Measurements from ENCODE around the gene CYP46A1. TPM values are rescaled to one million over a fixed set of nuclear protein-coding genes. Genes with fewer than 3 reads are reported as not detected.

Gene CYP46A1
- total RNA-seq, 1 experiment from 2014 or later, result not detected

DNA sequence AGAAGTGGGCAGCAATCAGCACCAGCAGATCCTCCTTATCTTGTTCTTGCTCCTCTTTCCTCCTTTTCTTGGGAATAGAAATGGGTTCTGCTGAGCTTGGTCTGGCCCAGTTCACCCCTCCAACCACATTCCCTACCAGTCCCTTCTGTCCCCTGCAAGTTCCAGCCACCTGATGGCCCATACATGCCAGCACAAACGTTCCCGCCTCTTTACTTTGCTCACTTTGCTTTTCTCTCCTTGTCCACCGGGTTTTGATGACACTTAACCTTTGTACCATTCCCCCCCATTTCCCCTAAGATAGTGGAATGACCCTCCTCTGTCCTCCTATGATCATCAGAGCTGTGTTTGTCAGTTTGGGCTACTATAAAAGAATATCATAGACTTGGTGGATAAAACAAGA is 85.7 kb downstream of the CYP46A1 start:
- no peak for DNase-seq
- POLR2A ChIA-PET (ENCODE audit: unreplicated experiment), result no interaction called here
- intact Hi-C loops (cut with micrococcal nuclease; ENCODE audit: unreplicated experiment), result no loop called here

DNA sequence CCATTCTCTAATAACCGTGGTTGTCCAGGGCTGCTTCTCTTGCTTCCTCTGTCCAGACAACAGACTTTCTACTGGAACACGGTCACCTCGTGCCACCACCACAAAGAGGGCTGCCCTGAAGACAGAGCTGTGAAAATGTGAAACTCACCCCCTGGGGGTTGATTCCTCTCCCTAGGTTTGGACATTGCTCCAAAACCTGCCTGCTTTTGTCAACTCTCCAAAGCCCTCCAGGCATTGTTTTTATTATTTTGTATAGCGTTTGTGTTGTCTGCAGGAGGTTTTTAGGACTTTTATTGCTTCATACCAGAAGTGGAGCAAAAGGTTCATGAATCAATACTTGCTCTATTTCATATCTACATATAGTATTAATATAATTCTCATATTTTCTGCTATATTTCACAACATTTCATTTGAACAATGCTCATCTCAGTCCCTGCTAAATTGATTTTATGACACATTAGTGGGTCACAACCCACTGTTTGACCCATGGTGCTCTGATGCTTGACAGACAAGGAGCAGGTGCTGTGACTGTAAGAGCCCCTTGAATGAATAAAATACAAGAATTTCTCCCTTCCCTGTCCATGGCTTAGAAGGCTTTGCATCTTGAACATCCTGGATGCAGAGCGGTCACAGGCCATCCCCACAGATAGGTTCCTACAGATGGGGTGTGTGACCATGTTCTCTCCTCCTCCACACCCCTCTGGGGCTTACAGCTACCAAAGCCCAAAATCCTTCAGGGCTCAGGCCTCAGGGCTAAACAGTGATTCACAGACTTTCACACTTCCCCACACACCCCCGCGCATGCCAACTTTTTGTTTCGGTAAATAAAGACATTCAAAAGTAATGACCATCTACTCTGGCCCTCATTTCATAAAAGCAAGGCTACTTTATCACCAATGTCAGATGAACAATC is 88.5 kb downstream of the CYP46A1 start:
- TF ChIP-seq EZH2 (IDR thresholded peaks at IDR 0.05; ENCODE audit: low read depth), result no peak
- TF ChIP-seq CTCF (conservative IDR thresholded peaks at IDR 0.05), result no peak
- H3K27me3 ChIP-seq (ENCODE audit: insufficient read depth, low read depth), result no peaks in the 10 kb centered on the region
- no peaks in the 10 kb centered on the region for H3K9me3 ChIP-seq (ENCODE audit: insufficient read depth, low read depth)
- POLR2A ChIA-PET (ENCODE audit: unreplicated experiment), result no interaction called here
- no peaks in the 10 kb centered on the region for H3K9me2 ChIP-seq (ENCODE audit: insufficient read depth)
- no peak overlapping the region for H3K4me3 ChIP-seq
- H3F3A ChIP-seq (ENCODE audit: insufficient read depth, low read depth), result peaks cover 14% of the 10 kb centered on the region
- H4K20me1 ChIP-seq (ENCODE audit: insufficient read depth), result no peaks in the 10 kb centered on the region
- CTCF ChIA-PET, result no interaction called here
- no peaks in the 10 kb centered on the region for H3K79me2 ChIP-seq (ENCODE audit: low read depth)
- peak overlapping the region; percentile 46 for H3K4me2 ChIP-seq
- intact Hi-C loops (cut with micrococcal nuclease; ENCODE audit: unreplicated experiment), result no loop called here
- no peak overlapping the region for H2AFZ ChIP-seq
- H3K36me3 ChIP-seq (ENCODE audit: low read depth), result no peaks in the 10 kb centered on the region
- H3K4me1 ChIP-seq (replicated peaks; ENCODE audit: insufficient read depth), result peaks cover 23% of the 10 kb centered on the region
- DNase-seq, result peak in 1 of 2 experiments; percentile 74
- BruUV-seq (replicated peaks), result no TSS peak
- H3K27ac ChIP-seq, result 0 out of 2 replicates have a peak overlapping the region, but pooled peaks have one; percentile 1

More for the DNA sequence above, 85.7 kb downstream of the CYP46A1 start:
- Histone ChIP-seq H3K9me3 (ENCODE audit: insufficient read depth, low read depth) (no peaks in the 10 kb centered on the region), H3K27me3 (ENCODE audit: insufficient read depth, low read depth) (no peaks in the 10 kb centered on the region), H3K9me2 (ENCODE audit: insufficient read depth) (no peaks in the 10 kb centered on the region), H3K4me2 (no peak overlapping the region), H4K20me1 (ENCODE audit: insufficient read depth) (no peaks in the 10 kb centered on the region), H3K4me3 (no peak overlapping the region), H3F3A (ENCODE audit: insufficient read depth, low read depth) (peaks cover 14% of the 10 kb centered on the region), H2AFZ (no peak overlapping the region), H3K36me3 (ENCODE audit: low read depth) (no peaks in the 10 kb centered on the region), H3K27ac (no peak overlapping the region), H3K4me1 (replicated peaks; ENCODE audit: insufficient read depth) (peaks cover 23% of the 10 kb centered on the region), H3K79me2 (ENCODE audit: low read depth) (no peaks in the 10 kb centered on the region)
- no peak for TF ChIP-seq EZH2 (IDR thresholded peaks at IDR 0.05; ENCODE audit: low read depth)
- no peak for TF ChIP-seq CTCF (conservative IDR thresholded peaks at IDR 0.05)
- BruUV-seq (replicated peaks), result no TSS peak
- CTCF ChIA-PET, result no interaction called here

- H3K9me3 ChIP-seq (ENCODE audit: insufficient read depth, low read depth), result no peaks in the 10 kb centered on the region
- H2AFZ ChIP-seq, result no peak overlapping the region
- no peaks in the 10 kb centered on the region for H3K79me2 ChIP-seq (ENCODE audit: low read depth)
- ChIA-PET POLR2A (ENCODE audit: unreplicated experiment) (no interaction called here), CTCF (no interaction called here)
- TF ChIP-seq EZH2 (IDR thresholded peaks at IDR 0.05; ENCODE audit: low read depth), result no peak
- TF ChIP-seq CTCF (conservative IDR thresholded peaks at IDR 0.05), result no peak
- H3K27ac ChIP-seq, result no peak overlapping the region
- H3K9me2 ChIP-seq (ENCODE audit: insufficient read depth), result no peaks in the 10 kb centered on the region
- no peaks in the 10 kb centered on the region for H4K20me1 ChIP-seq (ENCODE audit: insufficient read depth)
- H3F3A ChIP-seq (ENCODE audit: insufficient read depth, low read depth), result peaks cover 14% of the 10 kb centered on the region
- no peaks in the 10 kb centered on the region for H3K27me3 ChIP-seq (ENCODE audit: insufficient read depth, low read depth)
- peaks cover 23% of the 10 kb centered on the region for H3K4me1 ChIP-seq (replicated peaks; ENCODE audit: insufficient read depth)
- no peak for DNase-seq
- H3K4me3 ChIP-seq, result no peak overlapping the region
- BruUV-seq (replicated peaks), result no TSS peak
- H3K4me2 ChIP-seq, result peak overlapping the region; percentile 46
- intact Hi-C loops (cut with micrococcal nuclease; ENCODE audit: unreplicated experiment), result no loop called here
- H3K36me3 ChIP-seq (ENCODE audit: low read depth), result no peaks in the 10 kb centered on the region
Measured at GRCh38 chr14:99773521-99774497, 89.7 kb downstream of the CYP46A1 start.
